Right lung (tissue), 5 donors: ENCODE measurements around the gene NBAS. TPM values are rescaled to one million over a fixed set of nuclear protein-coding genes. Genes with fewer than 3 reads are reported as not detected.

ENCODE experiments used
- DNase-seq, 2 donors: peaks; one replicate each; pipeline ENCODE4 v3.0.0-alpha.2; 2013
- polyA plus RNA-seq, 5 donors: library from polyadenylated mRNA; unstranded; fragments of 120-200 nt; gene quantifications; one replicate each; pipeline versions ENCODE4 v1.2.1 to v1.2.3, GENCODE V29; 2013; ENCODE audit warnings: inconsistent platforms in 1 of 5, low replicate concordance in 1 of 5; ENCODE audit not compliant: insufficient read length in 5 of 5, insufficient read depth in 1 of 5

The NBAS gene
- polyA plus RNA-seq, 5 donors = 42.6 to 50.2 (median 45.6) TPM

- no peak for DNase-seq
Observed at GRCh38 chr2:15136639-15137038, 424.5 kb downstream of the NBAS start.

GRCh38 chr2:15134957-15135356, 426.2 kb downstream of the NBAS start:
- DNase-seq = no peak

GRCh38 chr2:15133461-15133860, 427.7 kb downstream of the NBAS start:
- no peak for DNase-seq

GRCh38 chr2:15128846-15129245, 432.3 kb downstream of the NBAS start:
- DNase-seq = no peak

GRCh38 chr2:15127876-15128275, 433.3 kb downstream of the NBAS start:
- no peak for DNase-seq

- DNase-seq = no peak
Observed at GRCh38 chr2:15127301-15127700, 433.8 kb downstream of the NBAS start.

GRCh38 chr2:15126373-15126772, 434.8 kb downstream of the NBAS start:
- DNase-seq = no peak

GRCh38 chr2:15122915-15123314, 438.2 kb downstream of the NBAS start:
- DNase-seq = no peak

- DNase-seq = no peak
Observed at GRCh38 chr2:15120631-15121030, 440.5 kb downstream of the NBAS start.

GRCh38 chr2:15119722-15120175, 441.4 kb downstream of the NBAS start:
- DNase-seq = no peak

- no peak for DNase-seq
Observed at GRCh38 chr2:15117409-15118050, 443.6 kb downstream of the NBAS start.

Other genes with a start within 250 kb of the NBAS start
- gene DDX1, start 30.5 kb upstream of the NBAS start, polyA plus RNA-seq = 100 to 1,000 TPM; 110 to 149 (median 145) TPM